ENCODE results near the gene USP3.

USP3 gene

GRCh38 chr15:63595688-63596087 lies 91.3 kb downstream of the USP3 start:
- DNase-seq: no peak

- DNase-seq: no peak
Observed at GRCh38 chr15:63596676-63597037, 92.3 kb downstream of the USP3 start.

GRCh38 chr15:63597038-63597790 lies 92.8 kb downstream of the USP3 start, which contains the start of gene FBXL22:
TSS of gene FBXL22 (plus strand) at chr15:63597387. CDS start at chr15:63597393, 6 bp downstream.
- no peak for DNase-seq

GRCh38 chr15:63597821-63598220 lies 93.4 kb downstream of the USP3 start:
- no peak for DNase-seq

- DNase-seq: no peak
Observed at GRCh38 chr15:63598473-63599400, 94.3 kb downstream of the USP3 start.

- DNase-seq: peak; percentile 25
Observed at GRCh38 chr15:63599401-63600000, 95.1 kb downstream of the USP3 start.

GRCh38 chr15:63600001-63600615 lies 95.7 kb downstream of the USP3 start:
- no peak for DNase-seq

GRCh38 chr15:63600616-63601025 lies 96.2 kb downstream of the USP3 start:
- DNase-seq: peak; percentile 71

- DNase-seq: no peak
Observed at GRCh38 chr15:63601026-63601703, 96.8 kb downstream of the USP3 start.

- DNase-seq: no peak
Observed at GRCh38 chr15:63601704-63602185, 97.4 kb downstream of the USP3 start.

- DNase-seq: no peak
Observed at GRCh38 chr15:63602595-63602994, 98.2 kb downstream of the USP3 start.

GRCh38 chr15:63603516-63603915 lies 99.1 kb downstream of the USP3 start:
- no peak for DNase-seq

- no peak for DNase-seq
Observed at GRCh38 chr15:63604281-63604680, 99.9 kb downstream of the USP3 start.

- DNase-seq: no peak
Observed at GRCh38 chr15:63605036-63605435, 100.6 kb downstream of the USP3 start.

- no peak for DNase-seq
Observed at GRCh38 chr15:63605816-63606215, 101.4 kb downstream of the USP3 start.

- no peak for DNase-seq
Observed at GRCh38 chr15:63606308-63606707, 101.9 kb downstream of the USP3 start.

GRCh38 chr15:63608989-63609388 lies 104.6 kb downstream of the USP3 start:
- DNase-seq: no peak

GRCh38 chr15:63609448-63609847 lies 105.1 kb downstream of the USP3 start:
- no peak for DNase-seq

- DNase-seq: no peak
Observed at GRCh38 chr15:63610209-63610841, 105.9 kb downstream of the USP3 start.

GRCh38 chr15:63611177-63611576 lies 106.8 kb downstream of the USP3 start:
- DNase-seq: no peak

- DNase-seq: no peak
Observed at GRCh38 chr15:63612300-63612699, 107.9 kb downstream of the USP3 start.

- DNase-seq: no peak
Observed at GRCh38 chr15:63615935-63616334, 111.5 kb downstream of the USP3 start.

Measured in GOT3 (cell line).